WTC11 (cell line): ENCODE results near the gene KLHL29. TPM values are rescaled to one million over a fixed set of nuclear protein-coding genes. Genes with fewer than 3 reads are reported as not detected.

Experiments used
- ATAC-seq: fragments of 200-7000 bp; cut with Tn5 transposase; 2 replicates; pipeline ENCODE4 v1.10.0; 2021; ENCODE audit warnings: mild to moderate bottlenecking, moderate library complexity
- CTCF ChIA-PET: fragments of 300-600 bp; sonication (Branson Sonifier 250); formaldehyde crosslinking; loops from one replicate; lab custom pipeline; 2021; ENCODE audit warnings: antibody characterized with exemption; lab: Charles Lee
- POLR2A ChIA-PET: fragments of 350-600 bp; sonication (Branson Sonifier 250); formaldehyde crosslinking; loops from one replicate; lab custom pipeline; 2021; ENCODE audit warnings: antibody characterized with exemption; lab: Charles Lee
- DNase-seq: peaks from one replicate; pipeline ENCODE4 v3.0.0; 2021; ENCODE audit warnings: low spot score
- H3K27ac Mint-ChIP-seq: 2 replicates; pipeline ENCODE4 v1.8.0; 2021; ENCODE audit warnings: mixed read lengths
- H3K27me3 Mint-ChIP-seq: 2 replicates; pipeline ENCODE4 v1.8.0; 2021; ENCODE audit warnings: low read depth, mild to moderate bottlenecking, moderate library complexity, mixed read lengths
- H3K36me3 Mint-ChIP-seq: 2 replicates; pipeline ENCODE4 v1.8.0; 2021; ENCODE audit warnings: mixed read lengths
- H3K4me1 Mint-ChIP-seq: 2 replicates; pipeline ENCODE4 v1.8.0; 2022; ENCODE audit warnings: mixed read lengths
- H3K4me3 Mint-ChIP-seq: 2 replicates; pipeline ENCODE4 v1.8.0; 2021; ENCODE audit warnings: mild to moderate bottlenecking, moderate library complexity, mixed read lengths
- H3K9me3 Mint-ChIP-seq: 2 replicates; pipeline ENCODE4 v1.8.0; 2021; ENCODE audit warnings: mixed read lengths
- ARID4B ChIP-seq: sonication (generic); formaldehyde crosslinking; IDR thresholded peaks from 2 replicates; pipeline ENCODE4 v1.8.0; 2023; ENCODE audit warnings: missing genetic modification reagents, mild to moderate bottlenecking, borderline replicate concordance
- CBFB ChIP-seq: sonication (generic); formaldehyde crosslinking; IDR thresholded peaks from 2 replicates; pipeline ENCODE4 v1.8.1; 2022; ENCODE audit warnings: mild to moderate bottlenecking, low read depth, missing genetic modification reagents
- E2F1 ChIP-seq: sonication (generic); formaldehyde crosslinking; IDR thresholded peaks from 2 replicates; pipeline ENCODE4 v1.8.0; 2022; ENCODE audit warnings: mild to moderate bottlenecking, missing genetic modification reagents
- EMX1 ChIP-seq: fragments of 250-450 bp; sonication (Bioruptor Pico); IDR thresholded peaks from 2 replicates; pipeline ENCODE4 v1.8.0; 2021; ENCODE audit warnings: mild to moderate bottlenecking
- FOXK1 ChIP-seq: sonication (generic); formaldehyde crosslinking; IDR thresholded peaks from 2 replicates; pipeline ENCODE4 v1.8.0; 2022; ENCODE audit warnings: mild to moderate bottlenecking, moderate library complexity, missing genetic modification reagents
- GABPB1 ChIP-seq: sonication (generic); formaldehyde crosslinking; IDR thresholded peaks from 2 replicates; pipeline ENCODE4 v1.8.1; 2023; ENCODE audit warnings: mild to moderate bottlenecking, missing genetic modification reagents
- GTF2I ChIP-seq: fragments of 250-450 bp; sonication (Bioruptor Pico); conservative IDR thresholded peaks from 2 replicates; pipeline ENCODE4 v1.4.0; 2021; ENCODE audit warnings: mild to moderate bottlenecking
- MXD4 ChIP-seq: fragments of 250-450 bp; sonication (Bioruptor Pico); IDR thresholded peaks from 2 replicates; pipeline ENCODE4 v1.8.0; 2021; ENCODE audit warnings: mild to moderate bottlenecking, moderate library complexity, borderline replicate concordance
- NR2C2 ChIP-seq: sonication (generic); formaldehyde crosslinking; IDR thresholded peaks from 2 replicates; pipeline ENCODE4 v1.8.0; 2022; ENCODE audit warnings: mild to moderate bottlenecking, missing genetic modification reagents
- TP53 ChIP-seq: sonication (generic); formaldehyde crosslinking; IDR thresholded peaks from 2 replicates; pipeline ENCODE4 v1.8.1; 2023; ENCODE audit warnings: mild to moderate bottlenecking, missing genetic modification reagents
- ZNF121 ChIP-seq: sonication (generic); formaldehyde crosslinking; IDR thresholded peaks from 2 replicates; pipeline ENCODE4 v1.8.0; 2023; ENCODE audit warnings: missing genetic modification reagents
- ZNF317 ChIP-seq: sonication (generic); formaldehyde crosslinking; IDR thresholded peaks from 2 replicates; pipeline ENCODE4 v1.8.1; 2023; ENCODE audit warnings: low read depth, mild to moderate bottlenecking, moderate library complexity, missing genetic modification reagents, borderline replicate concordance
- ZNF512 ChIP-seq: sonication (generic); formaldehyde crosslinking; IDR thresholded peaks from 2 replicates; pipeline ENCODE4 v1.8.1; 2022; ENCODE audit warnings: missing genetic modification reagents, borderline replicate concordance
- total RNA-seq: library from RNA; stranded (reverse); gene quantifications from 3 replicates; pipeline ENCODE4 v1.2.3, GENCODE V29; 2021
- TF ChIP-seq, protein P1 (sequence below): fragments of 250-450 bp; sonication (Bioruptor Pico); IDR thresholded peaks from 2 replicates; pipeline ENCODE4 v1.9.0; 2021; ENCODE audit warnings: mild to moderate bottlenecking
- TF ChIP-seq, protein P2 (sequence below): sonication (generic); formaldehyde crosslinking; IDR thresholded peaks from 2 replicates; pipeline ENCODE4 v1.8.0; 2023; ENCODE audit warnings: mild to moderate bottlenecking, missing genetic modification reagents
- TF ChIP-seq, protein P3 (sequence below): sonication (generic); formaldehyde crosslinking; IDR thresholded peaks from 2 replicates; pipeline ENCODE4 v1.8.0; 2022; ENCODE audit warnings: mild to moderate bottlenecking, missing genetic modification reagents
- TF ChIP-seq, protein P4 (sequence below): fragments of 250-450 bp; sonication (Bioruptor Pico); IDR thresholded peaks from 2 replicates; pipeline ENCODE4 v1.9.0; 2021; ENCODE audit warnings: moderate library complexity, mild to moderate bottlenecking, inconsistent platforms, borderline replicate concordance

KLHL29 gene
- total RNA-seq, 1 experiment from 2014 or later, result 7.1 TPM

DNA sequence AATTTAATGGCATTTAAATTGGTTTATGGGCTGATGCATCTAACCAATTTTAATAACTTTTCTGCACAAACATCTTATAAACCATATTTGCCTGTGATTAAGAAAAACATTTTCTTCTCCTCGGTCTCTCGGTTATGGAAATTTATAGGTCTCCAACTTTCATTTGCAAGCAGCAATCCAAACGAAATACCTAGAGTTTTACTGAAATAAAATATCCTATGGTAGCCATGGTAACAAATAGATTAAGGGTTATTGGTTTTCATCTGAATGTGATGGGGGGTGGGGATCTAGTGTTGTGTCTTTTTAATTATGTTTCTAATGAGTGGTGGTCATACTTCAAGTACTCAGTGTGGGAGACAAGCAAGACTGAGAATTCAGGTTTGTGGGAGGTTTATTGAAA, 2.9 kb downstream of the KLHL29 start:
- TF ChIP-seq ARID4B (CRISPR knock-in tag) (no peak), TP53 (CRISPR knock-in tag) (no peak), MXD4 (CRISPR knock-in tag) (no peak), ZNF317 (CRISPR knock-in tag) (no peak), GABPB1 (CRISPR knock-in tag) (no peak), GTF2I (CRISPR knock-in tag) (no peak), FOXK1 (CRISPR knock-in tag) (no peak), E2F1 (CRISPR knock-in tag) (no peak), NR2C2 (CRISPR knock-in tag) (no peak), ZNF121 (CRISPR knock-in tag) (no peak), CBFB (CRISPR knock-in tag) (no peak), EMX1 (no peak), ZNF512 (CRISPR knock-in tag) (no peak)
- TF ChIP-seq, protein P1, sequence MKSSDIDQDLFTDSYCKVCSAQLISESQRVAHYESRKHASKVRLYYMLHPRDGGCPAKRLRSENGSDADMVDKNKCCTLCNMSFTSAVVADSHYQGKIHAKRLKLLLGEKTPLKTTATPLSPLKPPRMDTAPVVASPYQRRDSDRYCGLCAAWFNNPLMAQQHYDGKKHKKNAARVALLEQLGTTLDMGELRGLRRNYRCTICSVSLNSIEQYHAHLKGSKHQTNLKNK, result no peak
- TF ChIP-seq, protein P2, sequence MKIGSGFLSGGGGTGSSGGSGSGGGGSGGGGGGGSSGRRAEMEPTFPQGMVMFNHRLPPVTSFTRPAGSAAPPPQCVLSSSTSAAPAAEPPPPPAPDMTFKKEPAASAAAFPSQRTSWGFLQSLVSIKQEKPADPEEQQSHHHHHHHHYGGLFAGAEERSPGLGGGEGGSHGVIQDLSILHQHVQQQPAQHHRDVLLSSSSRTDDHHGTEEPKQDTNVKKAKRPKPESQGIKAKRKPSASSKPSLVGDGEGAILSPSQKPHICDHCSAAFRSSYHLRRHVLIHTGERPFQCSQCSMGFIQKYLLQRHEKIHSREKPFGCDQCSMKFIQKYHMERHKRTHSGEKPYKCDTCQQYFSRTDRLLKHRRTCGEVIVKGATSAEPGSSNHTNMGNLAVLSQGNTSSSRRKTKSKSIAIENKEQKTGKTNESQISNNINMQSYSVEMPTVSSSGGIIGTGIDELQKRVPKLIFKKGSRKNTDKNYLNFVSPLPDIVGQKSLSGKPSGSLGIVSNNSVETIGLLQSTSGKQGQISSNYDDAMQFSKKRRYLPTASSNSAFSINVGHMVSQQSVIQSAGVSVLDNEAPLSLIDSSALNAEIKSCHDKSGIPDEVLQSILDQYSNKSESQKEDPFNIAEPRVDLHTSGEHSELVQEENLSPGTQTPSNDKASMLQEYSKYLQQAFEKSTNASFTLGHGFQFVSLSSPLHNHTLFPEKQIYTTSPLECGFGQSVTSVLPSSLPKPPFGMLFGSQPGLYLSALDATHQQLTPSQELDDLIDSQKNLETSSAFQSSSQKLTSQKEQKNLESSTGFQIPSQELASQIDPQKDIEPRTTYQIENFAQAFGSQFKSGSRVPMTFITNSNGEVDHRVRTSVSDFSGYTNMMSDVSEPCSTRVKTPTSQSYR (CRISPR knock-in tag), result no peak
- TF ChIP-seq, protein P3, sequence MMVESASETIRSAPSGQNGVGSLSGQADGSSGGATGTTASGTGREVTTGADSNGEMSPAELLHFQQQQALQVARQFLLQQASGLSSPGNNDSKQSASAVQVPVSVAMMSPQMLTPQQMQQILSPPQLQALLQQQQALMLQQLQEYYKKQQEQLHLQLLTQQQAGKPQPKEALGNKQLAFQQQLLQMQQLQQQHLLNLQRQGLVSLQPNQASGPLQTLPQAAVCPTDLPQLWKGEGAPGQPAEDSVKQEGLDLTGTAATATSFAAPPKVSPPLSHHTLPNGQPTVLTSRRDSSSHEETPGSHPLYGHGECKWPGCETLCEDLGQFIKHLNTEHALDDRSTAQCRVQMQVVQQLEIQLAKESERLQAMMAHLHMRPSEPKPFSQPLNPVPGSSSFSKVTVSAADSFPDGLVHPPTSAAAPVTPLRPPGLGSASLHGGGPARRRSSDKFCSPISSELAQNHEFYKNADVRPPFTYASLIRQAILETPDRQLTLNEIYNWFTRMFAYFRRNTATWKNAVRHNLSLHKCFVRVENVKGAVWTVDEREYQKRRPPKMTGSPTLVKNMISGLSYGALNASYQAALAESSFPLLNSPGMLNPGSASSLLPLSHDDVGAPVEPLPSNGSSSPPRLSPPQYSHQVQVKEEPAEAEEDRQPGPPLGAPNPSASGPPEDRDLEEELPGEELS, result no peak
- TF ChIP-seq, protein P4, sequence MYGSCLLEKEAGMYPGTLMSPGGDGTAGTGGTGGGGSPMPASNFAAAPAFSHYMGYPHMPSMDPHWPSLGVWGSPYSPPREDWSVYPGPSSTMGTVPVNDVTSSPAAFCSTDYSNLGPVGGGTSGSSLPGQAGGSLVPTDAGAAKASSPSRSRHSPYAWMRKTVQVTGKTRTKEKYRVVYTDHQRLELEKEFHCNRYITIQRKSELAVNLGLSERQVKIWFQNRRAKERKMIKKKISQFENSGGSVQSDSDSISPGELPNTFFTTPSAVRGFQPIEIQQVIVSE (CRISPR knock-in tag), result no peak
- Mint-ChIP-seq H3K27ac (no peak overlapping the region), H3K27me3 (peaks cover 52% of the 10 kb centered on the region), H3K4me1 (peaks cover 43% of the 10 kb centered on the region), H3K36me3 (no peaks in the 10 kb centered on the region), H3K4me3 (peak overlapping the region; percentile 26), H3K9me3 (no peaks in the 10 kb centered on the region)
- DNase-seq, result no peak
- ATAC-seq, result no peak
- CTCF ChIA-PET, result no interaction called here
- POLR2A ChIA-PET, result no interaction called here
